Immature natural killer cell (primary cell): ENCODE measurements around the gene SHISAL1. TPM values are rescaled to one million over a fixed set of nuclear protein-coding genes. Genes with fewer than 3 reads are reported as not detected.

Experiments
- DNase-seq, 3 donors: peaks; one replicate each; pipeline ENCODE4 v3.0.0; 2022; ENCODE audit warnings: mixed read lengths in 1 of 3
- H3K27ac Mint-ChIP-seq, 6 donors: one replicate each; pipeline ENCODE4 v1.8.0; 2020; ENCODE audit warnings: mixed read lengths in 6 of 6, mild to moderate bottlenecking in 5 of 6, inconsistent platforms in 4 of 6, moderate library complexity in 3 of 6
- H3K27me3 Mint-ChIP-seq, 3 donors: one replicate each; pipeline ENCODE4 v1.8.0; 2020 to 2021; ENCODE audit warnings: low read depth in 3 of 3, mild to moderate bottlenecking in 3 of 3, mixed read lengths in 3 of 3, moderate library complexity in 3 of 3, inconsistent platforms in 1 of 3
- H3K36me3 Mint-ChIP-seq, 3 donors: one replicate each; pipeline ENCODE4 v1.8.0; 2020; ENCODE audit warnings: mixed read lengths in 3 of 3, inconsistent platforms in 2 of 3, mild to moderate bottlenecking in 2 of 3
- H3K4me1 Mint-ChIP-seq, 2 donors: one replicate each; pipeline ENCODE4 v1.8.0; 2020; ENCODE audit warnings: inconsistent platforms in 2 of 2, mild to moderate bottlenecking in 2 of 2, mixed read lengths in 2 of 2, moderate library complexity in 1 of 2
- H3K4me3 Mint-ChIP-seq, 5 donors: one replicate each; pipeline ENCODE4 v1.8.0; 2020; ENCODE audit warnings: mild to moderate bottlenecking in 5 of 5, mixed read lengths in 5 of 5, inconsistent platforms in 3 of 5, moderate library complexity in 3 of 5
- H3K9me3 Mint-ChIP-seq, 6 donors: one replicate each; pipeline ENCODE4 v1.8.0; 2020; ENCODE audit warnings: mild to moderate bottlenecking in 6 of 6, mixed read lengths in 6 of 6, inconsistent platforms in 4 of 6, moderate library complexity in 3 of 6
- polyA plus RNA-seq, 3 donors: library from polyadenylated mRNA; unstranded; fragments of 300-500 nt; fragmentation: Illumina TruSeq; gene quantifications; one replicate each; pipeline ENCODE4 v1.2.3, GENCODE V29; 2021

SHISAL1 gene
- polyA plus RNA-seq: not detected

DNA sequence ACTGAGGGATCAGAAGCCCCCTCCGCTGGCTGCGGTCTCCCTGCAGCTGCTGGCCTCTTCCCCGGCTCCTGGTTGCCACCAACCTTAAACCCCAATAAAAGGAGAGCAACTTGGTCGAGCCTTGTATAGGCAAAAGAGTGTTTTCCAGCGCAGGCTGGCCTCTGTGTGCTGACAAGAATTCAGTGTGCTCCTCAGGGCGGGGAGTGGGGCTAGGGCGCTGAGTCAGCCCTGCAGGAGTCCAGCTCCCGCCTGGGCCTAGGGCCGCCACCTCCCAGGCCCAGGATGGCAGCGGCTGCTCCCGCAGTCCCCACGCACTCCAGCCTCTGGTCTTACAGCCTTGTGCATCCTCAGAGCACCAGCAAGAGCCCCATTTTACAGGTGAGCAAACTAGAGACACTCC, at the start of gene SHISAL1:
SHISAL1 (minus strand) TSS at position 186 of the 400 bp plus-strand sequence. CDS start 12,006 bp downstream, outside the sequence.
- no peaks in the 10 kb centered on the region for H3K9me3 Mint-ChIP-seq
- H3K27me3 Mint-ChIP-seq: peaks cover 0 to 2% (median 0%) of the 10 kb centered on the region in 3 donors
- no peak for DNase-seq
- peaks cover 10 to 17% of the 10 kb centered on the region in 2 donors for H3K4me1 Mint-ChIP-seq
- H3K36me3 Mint-ChIP-seq: no peaks in the 10 kb centered on the region
- no peak within 1 kb of the TSS for H3K27ac Mint-ChIP-seq
- H3K4me3 Mint-ChIP-seq: no peak within 1 kb of the TSS

GRCh38 chr22:44361391-44362126, 48.8 kb upstream of the SHISAL1 start:
- Mint-ChIP-seq H3K4me1 (no peaks in the 10 kb centered on the region), H3K4me3 (no peak overlapping the region), H3K36me3 (no peaks in the 10 kb centered on the region), H3K27me3 (peaks cover 2 to 5% (median 3%) of the 10 kb centered on the region in 3 donors), H3K27ac (no peak overlapping the region), H3K9me3 (no peaks in the 10 kb centered on the region)
- DNase-seq: no peak

DNA sequence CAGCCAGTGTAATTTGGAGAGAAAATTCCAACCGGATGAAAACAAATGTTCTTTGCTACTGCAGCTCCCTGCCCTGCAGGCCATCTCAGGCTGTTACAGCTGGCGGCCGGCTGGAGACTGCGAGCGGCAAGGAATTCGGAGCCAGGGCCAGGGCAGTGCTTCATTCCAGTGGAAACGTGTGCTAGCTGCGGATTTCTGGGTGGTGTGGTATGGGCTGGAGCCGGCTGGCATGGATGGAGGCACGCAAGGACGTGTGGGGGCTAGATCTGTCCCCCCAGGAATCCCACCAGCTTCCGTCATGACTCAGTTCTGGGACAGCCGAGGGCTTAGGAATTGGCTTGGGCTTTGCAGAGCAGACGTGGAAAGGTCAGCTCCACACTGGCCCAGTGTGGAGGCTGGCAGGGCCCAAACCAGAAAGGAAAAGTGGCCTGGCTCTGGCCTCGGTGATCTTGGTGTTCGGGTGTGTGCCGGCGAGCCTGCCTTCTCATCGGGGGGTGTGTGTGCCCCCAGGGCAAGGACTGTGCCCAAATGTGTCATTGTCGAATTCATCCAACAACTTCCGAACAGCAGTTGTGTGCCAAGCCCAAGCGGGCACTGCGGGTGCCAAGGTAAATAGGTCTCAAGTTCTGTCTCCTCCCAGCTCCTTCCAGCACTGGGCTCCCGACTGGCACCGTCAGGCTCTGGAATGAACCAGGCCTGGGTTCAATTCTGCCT, 48.1 kb upstream of the SHISAL1 start:
- no peaks in the 10 kb centered on the region for H3K9me3 Mint-ChIP-seq
- H3K27me3 Mint-ChIP-seq: peaks cover 2 to 5% (median 3%) of the 10 kb centered on the region in 3 donors
- DNase-seq: no peak
- H3K4me1 Mint-ChIP-seq: no peaks in the 10 kb centered on the region
- H3K4me3 Mint-ChIP-seq: no peak overlapping the region
- H3K36me3 Mint-ChIP-seq: no peaks in the 10 kb centered on the region
- H3K27ac Mint-ChIP-seq: no peak overlapping the region

GRCh38 chr22:44360306-44360667, 47.5 kb upstream of the SHISAL1 start:
- no peak overlapping the region for H3K4me3 Mint-ChIP-seq

DNA sequence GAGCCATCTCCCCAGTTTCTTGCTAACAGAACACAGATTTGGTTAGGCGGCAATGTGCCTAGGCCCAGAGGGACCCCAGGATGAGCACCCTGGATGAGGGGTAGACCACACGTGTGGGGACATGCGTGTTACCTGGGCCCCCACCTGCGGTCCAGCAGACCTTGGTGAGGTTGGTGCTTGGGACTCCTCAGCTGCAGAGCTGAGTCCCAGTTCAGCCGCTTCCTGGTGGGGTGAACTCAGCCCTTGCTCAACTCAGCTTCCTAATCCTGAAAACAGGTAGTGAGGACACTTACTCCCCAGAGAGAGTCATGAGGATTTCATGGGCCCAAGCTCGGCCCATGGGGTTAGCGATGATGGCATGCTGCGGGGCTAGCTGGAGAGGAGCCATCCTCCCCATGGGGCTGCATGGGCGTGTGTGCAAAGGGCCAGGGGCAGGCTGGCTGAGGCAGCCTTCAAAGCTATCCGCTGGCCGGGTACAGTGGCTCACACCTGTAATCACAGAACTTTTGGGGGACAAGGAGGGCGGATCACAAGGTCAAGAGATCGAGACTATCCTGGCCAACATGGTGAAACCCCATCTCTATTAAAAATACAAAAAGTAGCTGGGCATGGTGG, 46.9 kb upstream of the SHISAL1 start:
- DNase-seq: no peak
- H3K4me1 Mint-ChIP-seq: no peaks in the 10 kb centered on the region
- H3K9me3 Mint-ChIP-seq: no peaks in the 10 kb centered on the region
- no peak overlapping the region for H3K4me3 Mint-ChIP-seq
- no peaks in the 10 kb centered on the region for H3K36me3 Mint-ChIP-seq
- peaks cover 0 to 5% (median 2%) of the 10 kb centered on the region in 3 donors for H3K27me3 Mint-ChIP-seq
- H3K27ac Mint-ChIP-seq: no peak overlapping the region

More at GRCh38 chr22:44360306-44360667, 47.5 kb upstream of the SHISAL1 start:
- no peaks in the 10 kb centered on the region for H3K9me3 Mint-ChIP-seq
- no peaks in the 10 kb centered on the region for H3K4me1 Mint-ChIP-seq
- no peak for DNase-seq
- H3K27me3 Mint-ChIP-seq: peaks cover 0 to 5% (median 3%) of the 10 kb centered on the region in 3 donors
- no peaks in the 10 kb centered on the region for H3K36me3 Mint-ChIP-seq
- no peak overlapping the region for H3K27ac Mint-ChIP-seq

DNA sequence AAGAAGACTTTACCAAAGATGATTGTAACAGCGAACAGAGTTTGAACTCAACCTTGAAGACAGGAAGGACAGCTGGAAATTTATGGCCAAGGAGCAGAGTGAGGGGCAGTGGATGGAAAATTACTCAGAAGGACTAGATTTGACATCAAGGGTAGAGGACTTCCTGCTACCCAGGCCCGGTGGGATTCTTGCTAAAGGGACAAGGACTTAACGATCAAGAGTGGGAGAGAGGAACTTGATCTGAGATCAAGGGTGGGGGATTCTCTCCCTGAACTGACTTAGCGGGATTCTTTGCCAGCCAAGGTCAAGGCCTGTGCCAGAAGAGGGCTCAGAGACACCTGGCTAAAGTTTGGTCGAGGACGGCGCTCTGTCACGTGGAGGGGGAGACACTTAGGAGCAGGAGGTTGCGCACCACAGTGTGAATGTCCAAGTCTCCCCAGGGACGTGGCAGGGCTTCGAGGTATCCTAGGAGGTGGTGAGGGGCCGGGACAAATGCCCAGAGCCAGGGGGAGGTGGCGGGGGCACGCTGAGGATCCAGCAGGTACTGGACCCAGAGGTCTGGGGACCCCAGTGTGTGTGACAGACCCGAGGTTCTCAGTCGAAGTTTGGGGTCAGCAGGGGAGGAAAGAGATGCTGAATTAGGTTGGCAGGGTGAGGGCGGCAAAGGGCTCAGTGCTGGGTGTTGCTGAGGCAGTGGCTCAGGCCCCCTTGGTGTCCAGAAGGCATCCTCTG, 46.1 kb upstream of the SHISAL1 start:
- DNase-seq: no peak

GRCh38 chr22:44357966-44358465, 45.3 kb upstream of the SHISAL1 start:
- Mint-ChIP-seq H3K4me1 (no peaks in the 10 kb centered on the region), H3K27ac (no peak overlapping the region), H3K27me3 (peaks cover 3 to 9% (median 4%) of the 10 kb centered on the region in 3 donors), H3K9me3 (no peaks in the 10 kb centered on the region), H3K4me3 (no peak overlapping the region), H3K36me3 (no peaks in the 10 kb centered on the region)
- DNase-seq: no peak

More for the DNA sequence above, 46.1 kb upstream of the SHISAL1 start:
- Mint-ChIP-seq H3K36me3 (no peaks in the 10 kb centered on the region), H3K27me3 (peaks cover 0 to 9% (median 3%) of the 10 kb centered on the region in 3 donors), H3K4me3 (no peak overlapping the region), H3K27ac (no peak overlapping the region), H3K4me1 (no peaks in the 10 kb centered on the region), H3K9me3 (no peaks in the 10 kb centered on the region)

DNA sequence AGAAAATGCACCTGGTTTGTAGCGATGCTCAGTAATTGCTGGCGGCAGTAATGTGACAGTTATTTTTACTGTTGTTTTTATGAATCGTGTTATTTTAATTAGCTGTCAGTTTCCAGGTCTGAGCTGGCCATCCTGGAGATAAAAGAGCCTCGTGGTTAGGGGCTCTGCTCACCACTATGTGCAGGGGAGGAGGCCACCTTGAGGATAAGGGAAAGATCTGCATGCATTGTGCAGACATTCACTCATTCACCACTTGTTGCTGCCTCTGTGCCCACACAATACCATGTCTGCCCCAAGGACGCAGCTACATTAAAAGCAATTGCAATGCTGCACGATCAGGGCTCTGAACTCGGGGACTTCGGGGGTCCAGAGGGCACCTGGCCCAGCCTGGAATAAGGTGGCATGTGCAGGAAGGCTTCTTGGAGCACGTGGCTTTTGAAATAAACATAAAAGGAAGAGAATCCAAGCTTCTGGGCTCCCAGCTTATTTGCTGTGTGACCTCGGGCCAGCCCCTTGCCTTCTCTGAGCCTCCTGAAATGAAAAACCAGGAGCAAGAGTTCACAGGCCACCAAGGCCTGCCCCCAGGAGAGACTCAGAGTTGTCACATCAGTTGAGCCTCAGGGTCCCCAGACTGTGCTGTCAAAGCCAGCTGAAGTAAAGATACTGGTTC, 44.7 kb upstream of the SHISAL1 start:
- peaks cover 4 to 10% (median 4%) of the 10 kb centered on the region in 3 donors for H3K27me3 Mint-ChIP-seq
- DNase-seq: no peak
- no peaks in the 10 kb centered on the region for H3K9me3 Mint-ChIP-seq
- no peaks in the 10 kb centered on the region for H3K36me3 Mint-ChIP-seq
- H3K4me3 Mint-ChIP-seq: no peak overlapping the region
- H3K27ac Mint-ChIP-seq: peak overlapping the region in 1 of 6 donors; percentile 34
- H3K4me1 Mint-ChIP-seq: no peaks in the 10 kb centered on the region

GRCh38 chr22:44355716-44356070, 42.9 kb upstream of the SHISAL1 start:
- peaks cover 9 to 10% (median 10%) of the 10 kb centered on the region in 3 donors for H3K27me3 Mint-ChIP-seq
- no peaks in the 10 kb centered on the region for H3K9me3 Mint-ChIP-seq
- H3K27ac Mint-ChIP-seq: no peak overlapping the region
- H3K36me3 Mint-ChIP-seq: no peaks in the 10 kb centered on the region
- H3K4me3 Mint-ChIP-seq: no peak overlapping the region
- peaks cover 0 to 1% of the 10 kb centered on the region in 2 donors for H3K4me1 Mint-ChIP-seq
- no peak for DNase-seq

- H3K4me3 Mint-ChIP-seq: no peak overlapping the region
- DNase-seq: no peak
- peaks cover 0 to 1% of the 10 kb centered on the region in 2 donors for H3K4me1 Mint-ChIP-seq
- H3K9me3 Mint-ChIP-seq: no peaks in the 10 kb centered on the region
- H3K27ac Mint-ChIP-seq: no peak overlapping the region
- H3K27me3 Mint-ChIP-seq: peaks cover 9 to 10% (median 10%) of the 10 kb centered on the region in 3 donors
- no peaks in the 10 kb centered on the region for H3K36me3 Mint-ChIP-seq
Observed at GRCh38 chr22:44354288-44354687, 41.5 kb upstream of the SHISAL1 start.

GRCh38 chr22:44353041-44353440, 40.3 kb upstream of the SHISAL1 start:
- peaks cover 0 to 1% of the 10 kb centered on the region in 2 donors for H3K4me1 Mint-ChIP-seq
- peaks cover 9 to 12% (median 10%) of the 10 kb centered on the region in 3 donors for H3K27me3 Mint-ChIP-seq
- no peak overlapping the region for H3K27ac Mint-ChIP-seq
- H3K4me3 Mint-ChIP-seq: no peak overlapping the region
- no peaks in the 10 kb centered on the region for H3K9me3 Mint-ChIP-seq
- no peaks in the 10 kb centered on the region for H3K36me3 Mint-ChIP-seq
- no peak for DNase-seq

- peaks cover 9 to 10% (median 9%) of the 10 kb centered on the region in 3 donors for H3K27me3 Mint-ChIP-seq
- no peak overlapping the region for H3K4me3 Mint-ChIP-seq
- no peaks in the 10 kb centered on the region for H3K9me3 Mint-ChIP-seq
- no peaks in the 10 kb centered on the region for H3K36me3 Mint-ChIP-seq
- H3K4me1 Mint-ChIP-seq: peaks cover 0 to 1% of the 10 kb centered on the region in 2 donors
- no peak for DNase-seq
- no peak overlapping the region for H3K27ac Mint-ChIP-seq
Observed at GRCh38 chr22:44352378-44353035, 39.8 kb upstream of the SHISAL1 start.
